Measurements from ENCODE around the gene MAP1LC3C. TPM values are rescaled to one million over a fixed set of nuclear protein-coding genes. Genes with fewer than 3 reads are reported as not detected.
A peak's percentile ranks its signal among the peaks of the same experiment; 100 is the strongest.

Gene MAP1LC3C
- total RNA-seq, 1 donor from 2014 or later = 14.2 TPM

GRCh38 chr1:242008826-242009495 lies 10.1 kb upstream of the MAP1LC3C start:
- H3K4me1 ChIP-seq = no peaks in the 10 kb centered on the region
- TF ChIP-seq, protein P1, sequence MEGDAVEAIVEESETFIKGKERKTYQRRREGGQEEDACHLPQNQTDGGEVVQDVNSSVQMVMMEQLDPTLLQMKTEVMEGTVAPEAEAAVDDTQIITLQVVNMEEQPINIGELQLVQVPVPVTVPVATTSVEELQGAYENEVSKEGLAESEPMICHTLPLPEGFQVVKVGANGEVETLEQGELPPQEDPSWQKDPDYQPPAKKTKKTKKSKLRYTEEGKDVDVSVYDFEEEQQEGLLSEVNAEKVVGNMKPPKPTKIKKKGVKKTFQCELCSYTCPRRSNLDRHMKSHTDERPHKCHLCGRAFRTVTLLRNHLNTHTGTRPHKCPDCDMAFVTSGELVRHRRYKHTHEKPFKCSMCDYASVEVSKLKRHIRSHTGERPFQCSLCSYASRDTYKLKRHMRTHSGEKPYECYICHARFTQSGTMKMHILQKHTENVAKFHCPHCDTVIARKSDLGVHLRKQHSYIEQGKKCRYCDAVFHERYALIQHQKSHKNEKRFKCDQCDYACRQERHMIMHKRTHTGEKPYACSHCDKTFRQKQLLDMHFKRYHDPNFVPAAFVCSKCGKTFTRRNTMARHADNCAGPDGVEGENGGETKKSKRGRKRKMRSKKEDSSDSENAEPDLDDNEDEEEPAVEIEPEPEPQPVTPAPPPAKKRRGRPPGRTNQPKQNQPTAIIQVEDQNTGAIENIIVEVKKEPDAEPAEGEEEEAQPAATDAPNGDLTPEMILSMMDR (IDR thresholded peaks at IDR 0.05) = no peak
- no peak overlapping the region for H3K27ac ChIP-seq
- ATAC-seq = no peak
- intact Hi-C loops (cut with DNase I) = no loop called here
- no peaks in the 10 kb centered on the region for H3K36me3 ChIP-seq
- H3K27me3 ChIP-seq = no peaks in the 10 kb centered on the region
- DNase-seq = no peak
- H3K4me3 ChIP-seq = no peak overlapping the region
- H3K9me3 ChIP-seq = no peaks in the 10 kb centered on the region

- no peaks in the 10 kb centered on the region for H3K9me3 ChIP-seq
- DNase-seq (no peak), ATAC-seq (no peak)
- no peaks in the 10 kb centered on the region for H3K4me1 ChIP-seq
- H3K27ac ChIP-seq = no peak overlapping the region
- no peaks in the 10 kb centered on the region for H3K27me3 ChIP-seq
- no peaks in the 10 kb centered on the region for H3K36me3 ChIP-seq
- no peak overlapping the region for H3K4me3 ChIP-seq
- TF ChIP-seq, protein P1 (IDR thresholded peaks at IDR 0.05) = no peak
- intact Hi-C loops (cut with DNase I) = no loop called here
Observed at GRCh38 chr1:242006976-242007375, 8.1 kb upstream of the MAP1LC3C start.

- intact Hi-C loops (cut with DNase I) = no loop called here
- no peak overlapping the region for H3K4me3 ChIP-seq
- TF ChIP-seq, protein P1 (IDR thresholded peaks at IDR 0.05) = no peak
- no peak for DNase-seq
- no peaks in the 10 kb centered on the region for H3K27me3 ChIP-seq
- no peaks in the 10 kb centered on the region for H3K36me3 ChIP-seq
- H3K9me3 ChIP-seq = no peaks in the 10 kb centered on the region
- H3K27ac ChIP-seq = no peak overlapping the region
- H3K4me1 ChIP-seq = no peaks in the 10 kb centered on the region
- no peak for ATAC-seq
Observed at GRCh38 chr1:242005866-242006535, 7.1 kb upstream of the MAP1LC3C start.

GRCh38 chr1:242004751-242005495 lies 6.0 kb upstream of the MAP1LC3C start:
- ATAC-seq (no peak), DNase-seq (no peak)
- H3K27ac ChIP-seq = no peak overlapping the region
- no peaks in the 10 kb centered on the region for H3K27me3 ChIP-seq
- TF ChIP-seq, protein P1 (IDR thresholded peaks at IDR 0.05) = no peak
- no peak overlapping the region for H3K4me3 ChIP-seq
- no peaks in the 10 kb centered on the region for H3K9me3 ChIP-seq
- intact Hi-C loops (cut with DNase I) = no loop called here
- H3K4me1 ChIP-seq = no peaks in the 10 kb centered on the region
- H3K36me3 ChIP-seq = no peaks in the 10 kb centered on the region

GRCh38 chr1:242002510-242002909 lies 3.6 kb upstream of the MAP1LC3C start:
- intact Hi-C loops (cut with DNase I) = no loop called here
- no peaks in the 10 kb centered on the region for H3K27me3 ChIP-seq
- peak overlapping the region; percentile 36 for H3K27ac ChIP-seq
- DNase-seq (no peak), ATAC-seq (no peak)
- H3K4me3 ChIP-seq = no peak overlapping the region
- no peaks in the 10 kb centered on the region for H3K4me1 ChIP-seq
- H3K36me3 ChIP-seq = no peaks in the 10 kb centered on the region
- TF ChIP-seq, protein P1 (IDR thresholded peaks at IDR 0.05) = no peak
- no peaks in the 10 kb centered on the region for H3K9me3 ChIP-seq

All from upper lobe of right lung (tissue), 1 donor.